Stimulated activated CD4-positive, alpha-beta T cell treated with anti-CD3 and anti-CD28 coated beads, Interleukin-15, amount 100 ng/mL, for 1 hour (primary cell): ENCODE results near the gene SRSF9.

Source experiments
- DNase-seq, 2 donors: peaks; one replicate each; pipeline ENCODE4 v3.0.0-alpha.2; 2020; ENCODE audit warnings: low read depth in 1 of 2, low spot score in 1 of 2

SRSF9 gene

GRCh38 chr12:120483621-120484020, 14.1 kb upstream of the SRSF9 start:
- DNase-seq: no peak

- no peak for DNase-seq
These were observed 11.6 kb upstream of the SRSF9 start for GRCh38 chr12:120481022-120481767.

GRCh38 chr12:120480211-120480610, 10.7 kb upstream of the SRSF9 start:
- DNase-seq: no peak

GRCh38 chr12:120479458-120479857, 9.9 kb upstream of the SRSF9 start:
- DNase-seq: no peak

- no peak for DNase-seq
These were observed 6.1 kb upstream of the SRSF9 start for GRCh38 chr12:120475643-120476042.

- DNase-seq: no peak
These were observed 5.0 kb upstream of the SRSF9 start for GRCh38 chr12:120474616-120474960.

GRCh38 chr12:120473807-120474615, 4.5 kb upstream of the SRSF9 start:
- no peak for DNase-seq

GRCh38 chr12:120472521-120472920, 3.0 kb upstream of the SRSF9 start:
- no peak for DNase-seq

- no peak for DNase-seq
These were observed 719 bp upstream of the SRSF9 start for GRCh38 chr12:120470150-120470784.

GRCh38 chr12:120468821-120469449, 613 bp downstream of the SRSF9 start:
- peak; percentile 21 to 44 for DNase-seq

- DNase-seq: peak in 1 of 2 donors; percentile 7
These were observed 1.2 kb downstream of the SRSF9 start for GRCh38 chr12:120468325-120468820.

GRCh38 chr12:120467439-120467838, 2.1 kb downstream of the SRSF9 start:
- DNase-seq: no peak

GRCh38 chr12:120466560-120467315, 2.8 kb downstream of the SRSF9 start:
- peak; percentile 5 to 16 for DNase-seq

- no peak for DNase-seq
These were observed 3.8 kb downstream of the SRSF9 start for GRCh38 chr12:120465756-120466155.

GRCh38 chr12:120463712-120464111, 5.8 kb downstream of the SRSF9 start:
- no peak for DNase-seq

GRCh38 chr12:120462099-120462640, 7.4 kb downstream of the SRSF9 start:
- DNase-seq: no peak

GRCh38 chr12:120460157-120460556, 9.4 kb downstream of the SRSF9 start:
- no peak for DNase-seq

- DNase-seq: no peak
These were observed 12.4 kb downstream of the SRSF9 start for GRCh38 chr12:120457133-120457532.

GRCh38 chr12:120455302-120455701, 14.2 kb downstream of the SRSF9 start:
- no peak for DNase-seq

- no peak for DNase-seq
These were observed 15.6 kb downstream of the SRSF9 start for GRCh38 chr12:120453977-120454376.
